ENCODE results near the gene EML6.

EML6 gene

GRCh38 chr2:54723131-54723995 is at the start of gene EML6:
TSS of gene EML6 (plus strand) at chr2:54723662. CDS start at chr2:54725062, 1,400 bp downstream.
- peak within 1 kb of the TSS; percentile 95 for H2AFZ ChIP-seq (ENCODE audit: low read length)
- no peaks in the 10 kb centered on the region for H3K36me3 ChIP-seq (ENCODE audit: insufficient read depth, low read length)
- no peaks in the 10 kb centered on the region for H3F3A ChIP-seq (ENCODE audit: low read depth)
- H3K4me2 ChIP-seq (ENCODE audit: low read depth, low read length, poor library complexity, severe bottlenecking): peak within 1 kb of the TSS; percentile 100
- H3K27me3 ChIP-seq (ENCODE audit: insufficient read depth, low read length, poor library complexity, severe bottlenecking): peaks cover 32% of the 10 kb centered on the region
- no peaks in the 10 kb centered on the region for H3K79me2 ChIP-seq (ENCODE audit: insufficient read depth, low read length)
- H3K4me3 ChIP-seq (ENCODE audit: low read length, poor library complexity, severe bottlenecking): peak within 1 kb of the TSS; percentile 89
- H3K4me1 ChIP-seq (ENCODE audit: insufficient read depth, low read length, poor library complexity, severe bottlenecking): peaks cover 15% of the 10 kb centered on the region
- H3K9me2 ChIP-seq (replicated peaks; ENCODE audit: low read depth, low read length): no peaks in the 10 kb centered on the region
- no peaks in the 10 kb centered on the region for H3K9me3 ChIP-seq (ENCODE audit: insufficient read depth, low read depth, low read length)
- no peak for TF ChIP-seq EZH2phosphoT487 (IDR thresholded peaks at IDR 0.05; ENCODE audit: borderline replicate concordance)
- peak; percentile 28 for TF ChIP-seq CTCF (conservative IDR thresholded peaks at IDR 0.05; ENCODE audit: low read length)
- H4K20me1 ChIP-seq (ENCODE audit: insufficient read depth, low read length, poor library complexity, severe bottlenecking): no peaks in the 10 kb centered on the region
- peak within 1 kb of the TSS; percentile 70 for H3K9ac ChIP-seq (ENCODE audit: low read depth, low read length, poor library complexity, severe bottlenecking)

DNA sequence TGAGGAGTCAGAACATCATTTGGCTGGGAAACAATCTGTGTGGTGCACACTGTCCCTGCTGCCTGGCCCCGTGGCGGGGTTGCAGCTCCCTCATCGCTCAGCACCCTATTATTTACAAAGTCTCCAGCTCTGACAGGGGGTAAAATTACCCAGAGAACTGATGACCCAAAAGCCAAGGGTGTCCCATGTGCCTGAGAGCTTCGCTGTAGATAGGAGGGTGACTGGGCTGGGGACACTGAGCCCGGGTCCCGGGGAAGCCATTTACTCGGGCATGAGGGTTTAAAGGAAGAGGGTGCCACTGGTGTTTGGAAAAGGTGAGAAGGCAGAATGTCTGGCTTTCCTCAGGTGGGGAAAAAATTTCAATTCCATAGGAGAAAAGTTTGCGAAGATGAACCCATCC is 48.2 kb upstream of the EML6 start:
- Histone ChIP-seq H3K9me3 (ENCODE audit: insufficient read depth, low read depth, low read length) (no peaks in the 10 kb centered on the region), H3K4me3 (ENCODE audit: low read length, poor library complexity, severe bottlenecking) (no peak overlapping the region), H3K9ac (ENCODE audit: low read depth, low read length, poor library complexity, severe bottlenecking) (no peak overlapping the region), H3K4me2 (ENCODE audit: low read depth, low read length, poor library complexity, severe bottlenecking) (no peak overlapping the region), H3F3A (ENCODE audit: low read depth) (no peaks in the 10 kb centered on the region), H3K27me3 (ENCODE audit: insufficient read depth, low read length, poor library complexity, severe bottlenecking) (no peaks in the 10 kb centered on the region), H3K4me1 (ENCODE audit: insufficient read depth, low read length, poor library complexity, severe bottlenecking) (peaks cover 24% of the 10 kb centered on the region), H2AFZ (ENCODE audit: low read length) (no peak overlapping the region), H3K79me2 (ENCODE audit: insufficient read depth, low read length) (no peaks in the 10 kb centered on the region), H3K36me3 (ENCODE audit: insufficient read depth, low read length) (peaks cover 4% of the 10 kb centered on the region; the same call in 1 of the 2 replicates), H4K20me1 (ENCODE audit: insufficient read depth, low read length, poor library complexity, severe bottlenecking) (no peaks in the 10 kb centered on the region), H3K9me2 (replicated peaks; ENCODE audit: low read depth, low read length) (no peaks in the 10 kb centered on the region)
- no peak for TF ChIP-seq EZH2phosphoT487 (IDR thresholded peaks at IDR 0.05; ENCODE audit: borderline replicate concordance)
- TF ChIP-seq CTCF (conservative IDR thresholded peaks at IDR 0.05; ENCODE audit: low read length): no peak

DNA sequence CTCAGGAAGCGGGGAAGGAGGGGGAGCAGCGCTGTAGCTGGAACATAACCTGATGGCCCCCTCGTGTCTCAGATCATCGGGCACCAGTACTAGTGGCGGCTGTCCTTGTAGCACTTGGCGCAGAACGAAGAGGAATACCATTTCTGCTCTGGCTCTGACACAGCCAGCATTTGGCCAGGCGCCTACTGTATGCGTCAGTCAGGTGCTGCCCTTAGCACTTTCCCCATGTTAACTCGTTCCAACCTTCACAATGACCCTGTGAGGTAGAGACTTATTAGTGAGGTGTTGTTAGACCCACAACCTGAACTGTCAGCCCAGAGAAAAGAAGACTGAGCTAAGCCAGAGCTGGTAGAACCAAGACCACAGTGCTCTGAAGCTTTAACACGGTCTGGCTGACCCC is 47.7 kb upstream of the EML6 start:
- Histone ChIP-seq H3K9me3 (ENCODE audit: insufficient read depth, low read depth, low read length) (no peaks in the 10 kb centered on the region), H2AFZ (ENCODE audit: low read length) (no peak overlapping the region), H4K20me1 (ENCODE audit: insufficient read depth, low read length, poor library complexity, severe bottlenecking) (no peaks in the 10 kb centered on the region), H3K9ac (ENCODE audit: low read depth, low read length, poor library complexity, severe bottlenecking) (no peak overlapping the region), H3K4me1 (ENCODE audit: insufficient read depth, low read length, poor library complexity, severe bottlenecking) (peaks cover 29% of the 10 kb centered on the region), H3K4me2 (ENCODE audit: low read depth, low read length, poor library complexity, severe bottlenecking) (no peak overlapping the region), H3K27me3 (ENCODE audit: insufficient read depth, low read length, poor library complexity, severe bottlenecking) (no peaks in the 10 kb centered on the region), H3K9me2 (replicated peaks; ENCODE audit: low read depth, low read length) (no peaks in the 10 kb centered on the region), H3K79me2 (ENCODE audit: insufficient read depth, low read length) (no peaks in the 10 kb centered on the region), H3K36me3 (ENCODE audit: insufficient read depth, low read length) (no peaks in the 10 kb centered on the region), H3K4me3 (ENCODE audit: low read length, poor library complexity, severe bottlenecking) (no peak overlapping the region), H3F3A (ENCODE audit: low read depth) (no peaks in the 10 kb centered on the region)
- TF ChIP-seq CTCF (conservative IDR thresholded peaks at IDR 0.05; ENCODE audit: low read length) (no peak), EZH2phosphoT487 (IDR thresholded peaks at IDR 0.05; ENCODE audit: borderline replicate concordance) (no peak)
